Natural killer cell (primary cell): ENCODE measurements around the gene NSUN6. TPM values are rescaled to one million over a fixed set of nuclear protein-coding genes. Genes with fewer than 3 reads are reported as not detected.

Source experiments
- ATAC-seq, 3 donors: fragments of 150-1000 bp in 2 of 3; fragments of 200-7000 bp in 1 of 3; cut with Tn5 transposase; 1 replicate in 1 of 3; 2 replicates in 2 of 3; pipeline ENCODE4 v1.10.0; 2021; ENCODE audit warnings: mild to moderate bottlenecking in 2 of 3, moderate library complexity in 2 of 3
- DNase-seq, 2 donors: peaks; one replicate each; pipeline versions ENCODE4 v3.0.0 to v3.0.0-alpha.2; 2013 to 2021; ENCODE audit warnings: mixed read lengths in 1 of 2
- H3K27ac ChIP-seq: one replicate; pipeline ENCODE4 v1.5.1; 2013; ENCODE audit warnings: mild to moderate bottlenecking, low read length
- H3K27me3 ChIP-seq: one replicate; pipeline ENCODE4 v1.6.1; 2013; ENCODE audit warnings: low read length; ENCODE audit not compliant: control insufficient read depth, insufficient read depth
- H3K36me3 ChIP-seq: one replicate; pipeline ENCODE4 v1.6.1; 2013; ENCODE audit warnings: low read length; ENCODE audit not compliant: control insufficient read depth, insufficient read depth
- H3K4me1 ChIP-seq: one replicate; pipeline ENCODE4 v1.6.1; 2013; ENCODE audit warnings: low read length; ENCODE audit not compliant: control insufficient read depth, insufficient read depth
- H3K4me3 ChIP-seq: one replicate; pipeline ENCODE4 v1.5.1; 2013; ENCODE audit warnings: low read length
- H3K9me3 ChIP-seq: one replicate; pipeline ENCODE4 v1.6.1; 2013; ENCODE audit warnings: low read length; ENCODE audit not compliant: control insufficient read depth, insufficient read depth
- H3K27ac Mint-ChIP-seq, 2 donors: one replicate each; pipeline ENCODE4 v1.8.0; 2022; ENCODE audit warnings: mild to moderate bottlenecking in 2 of 2, mixed read lengths in 2 of 2, moderate library complexity in 1 of 2
- H3K27me3 Mint-ChIP-seq, 2 donors: one replicate each; pipeline ENCODE4 v1.8.0; 2022; ENCODE audit warnings: low read depth in 2 of 2, mixed read lengths in 2 of 2
- H3K36me3 Mint-ChIP-seq: one replicate; pipeline ENCODE4 v1.8.0; 2022; ENCODE audit warnings: mixed read lengths
- H3K4me1 Mint-ChIP-seq, 2 donors: one replicate each; pipeline ENCODE4 v1.8.0; 2022; ENCODE audit warnings: mixed read lengths in 2 of 2
- H3K4me3 Mint-ChIP-seq: one replicate; pipeline ENCODE4 v1.8.0; 2022; ENCODE audit warnings: mild to moderate bottlenecking, moderate library complexity, mixed read lengths
- H3K9me3 Mint-ChIP-seq, 2 donors: one replicate each; pipeline ENCODE4 v1.8.0; 2022; ENCODE audit warnings: mixed read lengths in 2 of 2
- WGBS: methylation state at CpG from one replicate; pipeline ENCODE4 v1.1.7; 2013; ENCODE audit warnings: missing lambda C conversion rate; ENCODE audit not compliant: insufficient coverage; 5-methylcytosine and 5-hydroxymethylcytosine counted together
- intact Hi-C: fragments of 100-400 bp; cut with micrococcal nuclease; formaldehyde crosslinking; loops from one replicate; pipeline ENCODE4 v1.14.2; 2022
- total RNA-seq, 4 donors: library from RNA; stranded (reverse); fragments of 120-200 nt in 1 of 4; gene quantifications; one replicate each; pipeline versions ENCODE4 v1.2.3 to v1.2.4, GENCODE V29; 2013 to 2022
- TF ChIP-seq, protein P1 (sequence below): fragments of 200-600 bp; IDR thresholded peaks from one replicate; pipeline ENCODE4 v1.8.0; 2022; ENCODE audit warnings: antibody characterized with exemption

Gene NSUN6
- total RNA-seq, 3 donors from 2014 or later (not counting 1 experiment from before 2014, with no cell fraction given) = 25.7 to 36.9 (median 26.4) TPM

DNA sequence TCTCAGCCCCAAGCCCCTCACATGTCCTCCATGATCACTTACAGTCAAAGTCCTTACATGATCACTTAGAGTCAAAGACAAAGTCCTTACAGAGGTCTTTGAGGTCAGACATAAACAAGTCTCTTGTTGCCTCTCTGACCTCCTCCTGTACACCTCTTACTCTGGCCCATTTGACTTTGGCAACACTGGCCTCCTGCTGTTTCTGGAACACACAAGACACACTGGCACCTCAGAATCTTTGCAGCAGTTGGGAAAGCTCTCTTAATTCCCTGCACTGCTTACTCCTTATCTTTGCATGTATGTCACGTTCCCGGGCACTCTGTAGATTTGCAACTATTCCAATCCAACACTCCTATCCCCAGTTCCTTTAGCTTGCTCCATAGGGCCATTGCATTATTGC is 102.3 kb downstream of the NSUN6 start:
- Mint-ChIP-seq H3K4me1 (no peaks in the 10 kb centered on the region), H3K27ac (no peak overlapping the region), H3K36me3 (peaks cover 1% of the 10 kb centered on the region), H3K9me3 (no peaks in the 10 kb centered on the region), H3K4me3 (no peak overlapping the region), H3K27me3 (no peaks in the 10 kb centered on the region)
- Histone ChIP-seq H3K4me1 (no peaks in the 10 kb centered on the region), H3K4me3 (no peak overlapping the region), H3K9me3 (no peaks in the 10 kb centered on the region), H3K36me3 (peaks cover 21% of the 10 kb centered on the region), H3K27me3 (no peaks in the 10 kb centered on the region), H3K27ac (no peak overlapping the region)
- WGBS = 98% methylated on average over 2 of the region's 2 CpGs
- ATAC-seq = no peak
- TF ChIP-seq, protein P1, sequence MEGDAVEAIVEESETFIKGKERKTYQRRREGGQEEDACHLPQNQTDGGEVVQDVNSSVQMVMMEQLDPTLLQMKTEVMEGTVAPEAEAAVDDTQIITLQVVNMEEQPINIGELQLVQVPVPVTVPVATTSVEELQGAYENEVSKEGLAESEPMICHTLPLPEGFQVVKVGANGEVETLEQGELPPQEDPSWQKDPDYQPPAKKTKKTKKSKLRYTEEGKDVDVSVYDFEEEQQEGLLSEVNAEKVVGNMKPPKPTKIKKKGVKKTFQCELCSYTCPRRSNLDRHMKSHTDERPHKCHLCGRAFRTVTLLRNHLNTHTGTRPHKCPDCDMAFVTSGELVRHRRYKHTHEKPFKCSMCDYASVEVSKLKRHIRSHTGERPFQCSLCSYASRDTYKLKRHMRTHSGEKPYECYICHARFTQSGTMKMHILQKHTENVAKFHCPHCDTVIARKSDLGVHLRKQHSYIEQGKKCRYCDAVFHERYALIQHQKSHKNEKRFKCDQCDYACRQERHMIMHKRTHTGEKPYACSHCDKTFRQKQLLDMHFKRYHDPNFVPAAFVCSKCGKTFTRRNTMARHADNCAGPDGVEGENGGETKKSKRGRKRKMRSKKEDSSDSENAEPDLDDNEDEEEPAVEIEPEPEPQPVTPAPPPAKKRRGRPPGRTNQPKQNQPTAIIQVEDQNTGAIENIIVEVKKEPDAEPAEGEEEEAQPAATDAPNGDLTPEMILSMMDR = no peak
- no peak for DNase-seq
- intact Hi-C loops = no loop called here

DNA sequence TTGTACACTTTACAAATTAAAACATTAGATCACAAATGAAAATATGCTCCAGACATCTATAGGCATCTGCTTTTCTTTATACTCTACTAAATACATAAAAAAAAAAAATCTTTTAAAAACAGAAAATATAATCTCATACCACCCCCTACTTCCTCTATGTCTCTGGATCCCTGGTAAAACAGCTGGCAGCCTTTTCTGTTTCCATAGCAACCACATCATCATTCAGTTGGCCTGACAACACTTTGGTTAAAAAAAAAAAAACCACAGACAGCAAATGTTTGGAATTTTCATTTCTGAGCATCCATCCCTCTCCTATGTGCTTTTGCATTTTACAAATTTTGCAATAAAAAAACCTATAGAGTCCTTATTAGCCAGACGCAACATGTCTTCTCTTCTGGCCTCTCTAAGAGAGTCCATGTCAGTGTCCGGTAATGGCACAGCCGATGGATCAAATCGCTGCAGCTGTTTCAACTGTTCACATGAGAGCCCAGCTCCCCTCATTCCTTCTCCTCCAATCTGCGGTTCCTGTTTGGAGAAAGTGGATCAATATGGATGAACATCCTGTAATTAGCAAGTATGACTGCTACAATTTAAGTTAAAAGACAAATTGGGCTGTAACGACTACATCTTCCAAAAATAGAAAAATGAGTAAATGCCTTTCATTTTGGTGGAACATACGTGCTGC is 105.6 kb downstream of the NSUN6 start:
- Histone ChIP-seq H3K27ac (no peak overlapping the region), H3K9me3 (no peaks in the 10 kb centered on the region), H3K36me3 (peaks cover 23% of the 10 kb centered on the region), H3K27me3 (no peaks in the 10 kb centered on the region), H3K4me1 (no peaks in the 10 kb centered on the region), H3K4me3 (no peak overlapping the region)
- intact Hi-C loops = no loop called here
- 96% methylated on average over 6 of the region's 7 CpGs for WGBS
- DNase-seq = no peak
- Mint-ChIP-seq H3K9me3 (no peaks in the 10 kb centered on the region), H3K4me3 (no peak overlapping the region), H3K36me3 (peaks cover 7% of the 10 kb centered on the region), H3K27me3 (no peaks in the 10 kb centered on the region), H3K27ac (no peak overlapping the region), H3K4me1 (no peaks in the 10 kb centered on the region)
- no peak for ATAC-seq
- TF ChIP-seq, protein P1 = no peak

DNA sequence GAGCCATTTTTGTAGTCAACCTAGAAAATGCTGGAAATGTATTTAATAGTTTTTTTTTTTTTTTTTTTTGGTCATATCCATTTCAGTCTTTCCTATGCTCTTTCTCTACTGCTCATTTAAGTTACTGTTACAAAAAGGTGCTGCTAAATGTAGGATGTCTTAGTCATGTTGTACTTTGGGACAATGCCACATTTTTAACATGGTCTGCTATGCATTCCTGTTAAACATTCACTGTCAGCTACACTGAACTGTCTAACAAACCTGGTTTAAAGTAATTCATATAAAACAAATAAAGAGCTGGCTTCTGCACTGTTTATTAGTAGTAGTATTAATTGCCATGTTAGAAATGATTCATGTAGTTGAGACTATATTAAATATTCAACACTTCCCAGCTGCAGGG is 108.6 kb downstream of the NSUN6 start:
- no peak for ATAC-seq
- Mint-ChIP-seq H3K27ac (no peak overlapping the region), H3K36me3 (peaks cover 18% of the 10 kb centered on the region), H3K4me3 (no peak overlapping the region), H3K4me1 (no peaks in the 10 kb centered on the region), H3K9me3 (no peaks in the 10 kb centered on the region), H3K27me3 (no peaks in the 10 kb centered on the region)
- TF ChIP-seq, protein P1 = no peak
- no peaks in the 10 kb centered on the region for H3K27me3 ChIP-seq
- H3K36me3 ChIP-seq = peaks cover 21% of the 10 kb centered on the region
- no peak for DNase-seq
- H3K9me3 ChIP-seq = no peaks in the 10 kb centered on the region
- no peak overlapping the region for H3K4me3 ChIP-seq
- no peak overlapping the region for H3K27ac ChIP-seq
- no peaks in the 10 kb centered on the region for H3K4me1 ChIP-seq
- intact Hi-C loops = no loop called here

DNA sequence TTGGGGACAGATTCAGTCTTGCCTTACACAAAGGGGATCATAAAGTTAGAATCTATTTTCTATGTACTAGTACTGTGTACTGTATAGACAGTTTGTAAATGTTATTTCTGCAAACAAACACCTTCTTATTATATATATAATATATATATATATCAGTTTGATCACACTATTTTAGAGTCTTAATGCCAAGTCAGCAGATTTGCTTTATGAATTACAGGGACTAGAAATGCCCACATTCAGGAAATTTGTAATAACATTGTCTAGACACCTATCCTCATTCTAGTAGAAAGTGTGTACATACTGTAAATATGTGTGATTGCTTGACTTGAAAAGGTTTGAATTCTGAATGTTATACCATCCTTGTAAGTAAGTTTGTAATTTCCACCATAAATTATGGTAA is 111.2 kb downstream of the NSUN6 start:
- no peaks in the 10 kb centered on the region for H3K4me1 ChIP-seq
- intact Hi-C loops = no loop called here
- no peak overlapping the region for H3K4me3 Mint-ChIP-seq
- H3K4me3 ChIP-seq = no peak overlapping the region
- no peak overlapping the region for H3K27ac Mint-ChIP-seq
- H3K9me3 Mint-ChIP-seq = no peaks in the 10 kb centered on the region
- H3K9me3 ChIP-seq = no peaks in the 10 kb centered on the region
- no peaks in the 10 kb centered on the region for H3K27me3 ChIP-seq
- no peak overlapping the region for H3K27ac ChIP-seq
- DNase-seq (no peak), ATAC-seq (no peak)
- H3K36me3 Mint-ChIP-seq = peaks cover 18% of the 10 kb centered on the region
- no peaks in the 10 kb centered on the region for H3K27me3 Mint-ChIP-seq
- H3K4me1 Mint-ChIP-seq = no peaks in the 10 kb centered on the region
- TF ChIP-seq, protein P1 = no peak
- peaks cover 15% of the 10 kb centered on the region for H3K36me3 ChIP-seq
